ENCODE results near the gene KCTD4. TPM values are rescaled to one million over a fixed set of nuclear protein-coding genes. Genes with fewer than 3 reads are reported as not detected.

The KCTD4 gene
- total RNA-seq, result not detected in 2 replicates

GRCh38 chr13:45200701-45201232, at the start of gene KCTD4:
TSS of gene KCTD4 (minus strand) at chr13:45201045. CDS start at chr13:45194567, 6,478 bp downstream.

Other genes with a start within 250 kb of the KCTD4 start
- 2.0 and 2.3 TPM in 2 replicates for gene NUFIP1, start 211.6 kb downstream of the KCTD4 start, total RNA-seq
- gene GPALPP1, start 211.5 kb downstream of the KCTD4 start, total RNA-seq, result 26.4 and 30.3 TPM in 2 replicates
- 23.6 and 24.0 TPM in 2 replicates for gene GTF2F2, start 80.5 kb downstream of the KCTD4 start, total RNA-seq
- 2,421 and 4,524 TPM in 2 replicates for gene TPT1, start 140.1 kb upstream of the KCTD4 start, total RNA-seq
- gene SLC25A30, start 217.3 kb upstream of the KCTD4 start, total RNA-seq, result 17.0 and 17.6 TPM in 2 replicates

All from endothelial cell of coronary artery (primary cell).